Liver (tissue), 9 donors: ENCODE results near the gene GPRIN3. TPM values are rescaled to one million over a fixed set of nuclear protein-coding genes. Genes with fewer than 3 reads are reported as not detected.

Source experiments
- DNase-seq: peaks from one replicate; pipeline ENCODE4 v3.0.0-alpha.2; 2017; ENCODE audit warnings: low spot score
- H3K27ac ChIP-seq, 2 donors: one replicate each; pipeline ENCODE4 v1.7.0; 2013; ENCODE audit warnings: inconsistent platforms in 2 of 2, low read length in 2 of 2, control low read depth in 1 of 2, low read depth in 1 of 2, mild to moderate bottlenecking in 1 of 2
- H3K27me3 ChIP-seq, 4 donors: one replicate each; pipeline versions ENCODE4 v1.6.1 to v1.7.0; 2013; ENCODE audit warnings: low read length in 3 of 4, inconsistent platforms in 1 of 4, mild to moderate bottlenecking in 1 of 4, moderate library complexity in 1 of 4; ENCODE audit not compliant: control insufficient read depth in 4 of 4, insufficient read depth in 4 of 4
- H3K36me3 ChIP-seq, 4 donors: one replicate each; pipeline versions ENCODE4 v1.6.1 to v1.7.0; 2013; ENCODE audit warnings: low read length in 3 of 4, mild to moderate bottlenecking in 3 of 4, low read depth in 1 of 4, moderate library complexity in 1 of 4; ENCODE audit not compliant: control insufficient read depth in 4 of 4, insufficient read depth in 3 of 4
- H3K4me1 ChIP-seq, 4 donors: one replicate each; pipeline versions ENCODE4 v1.6.1 to v1.7.0; 2013; ENCODE audit warnings: low read length in 3 of 4, mild to moderate bottlenecking in 3 of 4, moderate library complexity in 1 of 4; ENCODE audit not compliant: control insufficient read depth in 4 of 4, insufficient read depth in 4 of 4
- H3K4me3 ChIP-seq, 3 donors: one replicate each; pipeline versions ENCODE4 v1.6.1 to v1.7.0; 2013; ENCODE audit warnings: low read length in 3 of 3, control low read depth in 1 of 3, low read depth in 1 of 3, mild to moderate bottlenecking in 1 of 3
- H3K9ac ChIP-seq, 2 donors: one replicate each; pipeline ENCODE4 v1.7.0; 2013; ENCODE audit warnings: low read length in 2 of 2, mild to moderate bottlenecking in 2 of 2, moderate library complexity in 2 of 2, control low read depth in 1 of 2, low read depth in 1 of 2
- H3K9me3 ChIP-seq, 4 donors: one replicate each; pipeline versions ENCODE4 v1.6.1 to v1.7.0; 2013; ENCODE audit warnings: low read length in 3 of 4; ENCODE audit not compliant: control insufficient read depth in 4 of 4
- ATF3 ChIP-seq: IDR thresholded peaks from 2 replicates; pipeline ENCODE4 v1.6.1; 2016; ENCODE audit warnings: antibody characterized with exemption
- CTCF ChIP-seq: fragments of 150-350 bp; IDR thresholded peaks from 2 replicates; pipeline ENCODE4 v1.5.1; 2017; ENCODE audit warnings: improper control_type of control experiment, low read depth, low read length; ENCODE audit not compliant: missing input control
- FOXA1 ChIP-seq: IDR thresholded peaks from 2 replicates; pipeline ENCODE4 v1.6.1; 2016; ENCODE audit warnings: antibody characterized with exemption
- FOXA2 ChIP-seq: IDR thresholded peaks from 2 replicates; pipeline ENCODE4 v1.6.1; 2016; ENCODE audit warnings: antibody characterized with exemption
- GABPA ChIP-seq, 2 donors: IDR thresholded peaks in 1 of 2; conservative IDR thresholded peaks in 1 of 2; 2 replicates each; pipeline ENCODE4 v1.6.1; 2016; ENCODE audit warnings: antibody characterized with exemption in 2 of 2, mild to moderate bottlenecking in 1 of 2, moderate library complexity in 1 of 2
- HNF4A ChIP-seq, 2 donors: conservative IDR thresholded peaks; 2 replicates each; pipeline ENCODE4 v1.6.1; 2016; ENCODE audit warnings: antibody characterized with exemption in 2 of 2, mild to moderate bottlenecking in 2 of 2
- JUND ChIP-seq, 2 donors: IDR thresholded peaks; 2 replicates each; pipeline ENCODE4 v1.6.1; 2016; ENCODE audit warnings: antibody characterized with exemption in 2 of 2
- MAX ChIP-seq: IDR thresholded peaks from 2 replicates; pipeline ENCODE4 v1.6.1; 2016; ENCODE audit warnings: antibody characterized with exemption
- NR2F2 ChIP-seq: IDR thresholded peaks from 2 replicates; pipeline ENCODE4 v1.6.1; 2016; ENCODE audit warnings: antibody characterized with exemption
- RAD21 ChIP-seq, 2 donors: IDR thresholded peaks; 2 replicates each; pipeline ENCODE4 v1.6.1; 2016; ENCODE audit warnings: antibody characterized with exemption in 2 of 2, mild to moderate bottlenecking in 2 of 2
- REST ChIP-seq: IDR thresholded peaks from 2 replicates; pipeline ENCODE4 v1.6.1; 2016; ENCODE audit warnings: antibody characterized with exemption, mild to moderate bottlenecking
- RXRA ChIP-seq, 2 donors: IDR thresholded peaks; 2 replicates each; pipeline ENCODE4 v1.6.1; 2017 to 2018; ENCODE audit warnings: antibody characterized with exemption in 2 of 2, mild to moderate bottlenecking in 1 of 2
- SP1 ChIP-seq: IDR thresholded peaks from 2 replicates; pipeline ENCODE4 v1.6.1; 2018; ENCODE audit warnings: antibody characterized with exemption, mild to moderate bottlenecking
- TAF1 ChIP-seq: conservative IDR thresholded peaks from 2 replicates; pipeline ENCODE4 v1.6.1; 2016; ENCODE audit warnings: antibody characterized with exemption, mild to moderate bottlenecking
- YY1 ChIP-seq: IDR thresholded peaks from 2 replicates; pipeline ENCODE4 v1.6.1; 2016; ENCODE audit warnings: antibody characterized with exemption, mild to moderate bottlenecking
- ZBTB33 ChIP-seq: IDR thresholded peaks from 2 replicates; pipeline ENCODE4 v1.6.1; 2016; ENCODE audit warnings: antibody characterized with exemption
- WGBS: extraction: QIAGEN DNeasy Blood & Tissue Kit; methylation state at CpG from one replicate; pipeline ENCODE4 v1.1.7; 2013; 5-methylcytosine and 5-hydroxymethylcytosine counted together
- polyA plus RNA-seq, 2 donors: library from polyadenylated mRNA; stranded (reverse) in 1 of 2; unstranded in 1 of 2; fragments of 200-250 nt in 1 of 2; fragments of >200 nt in 1 of 2; fragmentation: Nextera tagmentation in 1 of 2; extraction: Ambion mirVana in 1 of 2; gene quantifications; one replicate each; pipeline versions ENCODE4 v1.2.1 to v1.2.3, GENCODE V29; 2013 to 2015
- total RNA-seq, 2 donors: library from RNA; depleted of rRNA; stranded (reverse); fragments of >200 nt; gene quantifications; one replicate each; pipeline ENCODE4 v1.2.3, GENCODE V29; 2014
- donor health status: healthy.
- donor health status: healthy.
- donor health status: healthy.
- donor health status: healthy.
- donor health status: healthy.

The GPRIN3 gene
- total and polyA plus RNA-seq, 4 donors: 0.25 to 1.5 (median 0.95) TPM

- no peak for DNase-seq
- Histone ChIP-seq H3K9me3 (no peaks in the 10 kb centered on the region), H3K4me1 (no peaks in the 10 kb centered on the region), H3K9ac (no peak overlapping the region), H3K4me3 (no peak overlapping the region), H3K27me3 (peaks cover 0 to 3% (median 0%) of the 10 kb centered on the region in 4 donors), H3K36me3 (no peaks in the 10 kb centered on the region), H3K27ac (no peak overlapping the region)
- TF ChIP-seq SP1 (no peak), NR2F2 (no peak), YY1 (no peak), FOXA1 (no peak), HNF4A (conservative IDR thresholded peaks at IDR 0.05) (no peak), ATF3 (no peak), RAD21 (IDR thresholded peaks at IDR 0.05) (no peak), REST (no peak), CTCF (no peak), TAF1 (no peak), GABPA (IDR thresholded peaks at IDR 0.05 in 1 of 2, conservative IDR thresholded peaks at IDR 0.05 in 1 of 2) (no peak), FOXA2 (no peak), ZBTB33 (no peak), JUND (IDR thresholded peaks at IDR 0.05) (no peak), MAX (no peak), RXRA (IDR thresholded peaks at IDR 0.05) (no peak)
- 72% methylated on average over 1 of the region's 1 CpG for WGBS
Measured at GRCh38 chr4:89356086-89356485, 48.5 kb upstream of the GPRIN3 start.

GRCh38 chr4:89353514-89353913 is 45.9 kb upstream of the GPRIN3 start:
- WGBS: 91% methylated on average over 3 of the region's 3 CpGs
- no peak for TF ChIP-seq ATF3
- no peak for TF ChIP-seq FOXA2
- TF ChIP-seq RAD21 (IDR thresholded peaks at IDR 0.05): peak in 1 of 2 donors; percentile 46
- no peaks in the 10 kb centered on the region for H3K4me1 ChIP-seq
- no peak for DNase-seq
- H3K4me3 ChIP-seq: no peak overlapping the region
- no peaks in the 10 kb centered on the region for H3K9me3 ChIP-seq
- H3K36me3 ChIP-seq: no peaks in the 10 kb centered on the region
- no peaks in the 10 kb centered on the region for H3K27me3 ChIP-seq
- no peak overlapping the region for H3K27ac ChIP-seq
- H3K9ac ChIP-seq: no peak overlapping the region
